HepG2 (cell line): ENCODE results near the gene NTM. TPM values are rescaled to one million over a fixed set of nuclear protein-coding genes. Genes with fewer than 3 reads are reported as not detected.
A peak's percentile ranks its signal among the peaks of the same experiment; 100 is the strongest.

Source experiments
- ATAC-seq: fragments of 200-7000 bp; cut with Tn5 transposase; 3 replicates; pipeline ENCODE4 v1.9.1; 2020; ENCODE audit warnings: mild to moderate bottlenecking, moderate library complexity
- BruUV-seq: library from RNA; stranded (reverse); fragments of 400-500 nt; replicated peaks from 2 replicates; lab custom pipeline; 2021; lab: Mats Ljungman, UMichigan
- CTCF ChIA-PET: fragments of 300-600 bp; formaldehyde crosslinking; extraction: SDS; loops from one replicate; lab custom pipeline; 2021; ENCODE audit warnings: low total read pairs, inconsistent platforms, low intra/inter-chr PET ratio; lab: Yijun Ruan, JAX
- POLR2A ChIA-PET: fragments of 350-600 bp; sonication (Branson Sonifier 250); formaldehyde crosslinking; loops from one replicate; lab custom pipeline; 2020; ENCODE audit warnings: antibody characterized with exemption, inconsistent platforms; lab: Yijun Ruan, JAX
- DNase-seq: peaks from one replicate; pipeline ENCODE4 v3.0.0-alpha.2; 2015; ENCODE audit warnings: low spot score
- FAIRE-seq: peaks from 3 replicates; lab custom pipeline; 2011; peaks lifted over from hg19 to GRCh38; lab: Jason Lieb, UNC
- H2AFZ ChIP-seq: one replicate; pipeline ENCODE4 v1.6.1; 2011; ENCODE audit warnings: low read length, inconsistent platforms
- H3K27ac ChIP-seq: fragments of 300-600 bp; 3 replicates; pipeline ENCODE4 v1.8.0; 2011; ENCODE audit warnings: mixed run types, mild to moderate bottlenecking, mixed read lengths, low read length, inconsistent platforms; ENCODE audit not compliant: insufficient read depth; ENCODE audit errors: extremely low read length
- H3K27me3 ChIP-seq, 2 experiments: fragments of 200-600 bp in 1 of 2; 2 replicates in 1 of 2; 3 replicates in 1 of 2; pipeline versions ENCODE4 v1.6.0 to v1.8.0; 2011; ENCODE audit warnings: low read length in 2 of 2, mild to moderate bottlenecking in 2 of 2, moderate library complexity in 2 of 2, inconsistent platforms in 1 of 2; ENCODE audit not compliant: insufficient read depth in 2 of 2, control insufficient read depth in 1 of 2
- H3K36me3 ChIP-seq, 2 experiments: fragments of 200-600 bp in 1 of 2; replicated peaks in 1 of 2; 2 replicates in 1 of 2; 3 replicates in 1 of 2; pipeline versions ENCODE4 v1.5.1 to v1.8.0; 2011; ENCODE audit warnings: low read length in 2 of 2, inconsistent platforms in 1 of 2; ENCODE audit not compliant: insufficient read depth in 2 of 2, control insufficient read depth in 1 of 2
- H3K4me1 ChIP-seq: 2 replicates; pipeline ENCODE4 v1.5.1; 2012; ENCODE audit warnings: low read length, inconsistent platforms; ENCODE audit not compliant: insufficient read depth
- H3K4me2 ChIP-seq: 2 replicates; pipeline ENCODE4 v1.6.0; 2011; ENCODE audit warnings: low read depth, low read length, inconsistent platforms
- H3K4me3 ChIP-seq, 3 experiments: fragments of 200-600 bp in 1 of 3; sonication (generic), shearing (Covaris generic) in 1 of 3; replicated peaks in 1 of 3; 2 replicates each; pipeline ENCODE4 v1.5.1; 2011 to 2016; ENCODE audit warnings: low read length in 3 of 3, inconsistent platforms in 2 of 3, low read depth in 2 of 3, mild to moderate bottlenecking in 2 of 3, control low read depth in 1 of 3, mixed read lengths in 1 of 3; ENCODE audit not compliant: insufficient read depth in 1 of 3
- H3K79me2 ChIP-seq: one replicate; pipeline ENCODE4 v1.6.1; 2011; ENCODE audit warnings: low read length, inconsistent platforms; ENCODE audit not compliant: insufficient read depth
- H3K9ac ChIP-seq: 2 replicates; pipeline ENCODE4 v1.6.0; 2011; ENCODE audit warnings: mild to moderate bottlenecking, low read depth, low read length, inconsistent platforms; ENCODE audit not compliant: insufficient read depth
- H3K9me3 ChIP-seq: 2 replicates; pipeline ENCODE4 v1.5.1; 2012; ENCODE audit warnings: mild to moderate bottlenecking, low read length
- H4K20me1 ChIP-seq: 2 replicates; pipeline ENCODE4 v1.6.0; 2011; ENCODE audit warnings: inconsistent platforms, mild to moderate bottlenecking, low read length, moderate library complexity; ENCODE audit not compliant: insufficient read depth
- CTCF ChIP-seq: sonication (generic); formaldehyde crosslinking; IDR thresholded peaks from 2 replicates; pipeline ENCODE4 v1.5.0; 2020; ENCODE audit warnings: mild to moderate bottlenecking, missing genetic modification reagents, moderate library complexity
- DDIT3 ChIP-seq: sonication (generic); formaldehyde crosslinking; IDR thresholded peaks from 2 replicates; pipeline ENCODE4 v1.4.0; 2020; ENCODE audit warnings: mild to moderate bottlenecking, missing genetic modification reagents
- GLI4 ChIP-seq: sonication (generic); formaldehyde crosslinking; IDR thresholded peaks from 2 replicates; pipeline ENCODE4 v1.5.1; 2020; ENCODE audit warnings: missing genetic modification reagents, mild to moderate bottlenecking, moderate library complexity, borderline replicate concordance
- HNRNPUL1 ChIP-seq: fragments of 200-400 bp; formaldehyde crosslinking; IDR thresholded peaks from 2 replicates; pipeline ENCODE4 v1.6.1; 2017; ENCODE audit warnings: low read depth, mild to moderate bottlenecking, low read length, moderate library complexity
- SMC3 ChIP-seq: IDR thresholded peaks from 2 replicates; pipeline ENCODE4 v1.6.1; 2011; ENCODE audit warnings: low read length, improper control_type of control experiment
- SOX13 ChIP-seq, 3 experiments: fragments of 450-650 bp in 1 of 3; sonication (generic) in 1 of 3; formaldehyde crosslinking in 1 of 3; IDR thresholded peaks in 2 of 3; conservative IDR thresholded peaks in 1 of 3; 2 replicates each; pipeline versions ENCODE4 v1.5.0 to v1.6.1; 2016 to 2020; ENCODE audit warnings: antibody characterized with exemption in 1 of 3, mild to moderate bottlenecking in 1 of 3, missing compliant biosample characterization in 1 of 3, missing genetic modification reagents in 1 of 3, moderate library complexity in 1 of 3
- STAG1 ChIP-seq: sonication (generic); formaldehyde crosslinking; IDR thresholded peaks from 2 replicates; pipeline ENCODE4 v1.4.0; 2020; ENCODE audit warnings: missing genetic modification reagents
- ZGPAT ChIP-seq: IDR thresholded peaks from 2 replicates; pipeline ENCODE4 v1.6.1; 2016; ENCODE audit warnings: mild to moderate bottlenecking
- ZNF572 ChIP-seq: sonication (generic); formaldehyde crosslinking; IDR thresholded peaks from 2 replicates; pipeline ENCODE4 v1.5.1; 2020; ENCODE audit warnings: mild to moderate bottlenecking, missing genetic modification reagents
- ZNF687 ChIP-seq: sonication (generic); formaldehyde crosslinking; IDR thresholded peaks from 2 replicates; pipeline ENCODE4 v1.5.1; 2020; ENCODE audit warnings: mild to moderate bottlenecking, missing genetic modification reagents, moderate library complexity
- WGBS: methylation state at CpG from one replicate; pipeline ENCODE4 v1.1.6; 2017; ENCODE audit warnings: low lambda C conversion rate; 5-methylcytosine and 5-hydroxymethylcytosine counted together
- in situ Hi-C: cut with HindIII; loops from 2 replicates; pipeline ENCODE4 v1.10.0; 2017; ENCODE audit warnings: low pct_unique_long_range_greater_than_20kb; ENCODE audit not compliant: extremely low pct_ligation_motif_present
- intact Hi-C: fragments of 100-400 bp; cut with micrococcal nuclease; formaldehyde crosslinking; loops from one replicate; pipeline ENCODE4 v1.10.0; 2022; ENCODE audit not compliant: unreplicated experiment
- polyA plus RNA-seq, 8 experiments: library from polyadenylated mRNA; depleted of rRNA in 3 of 8; stranded (reverse) in 7 of 8; unstranded in 1 of 8; fragments of >200 nt; fragmentation: Illumina TruSeq in 4 of 8; extraction: Trizol in 4 of 8; gene quantifications; 2 replicates each; pipeline versions ENCODE4 v1.2.1 to v1.2.3, GENCODE V29; 2011 to 2016; ENCODE audit warnings: low read depth in 4 of 8, missing spikeins in 1 of 8, mixed read lengths in 1 of 8; ENCODE audit not compliant: insufficient read depth in 1 of 8
- total RNA-seq, 5 experiments: library from RNA; depleted of rRNA; stranded (reverse); fragments of >200 nt; fragmentation: Illumina TruSeq; extraction: Trizol; gene quantifications; 2 replicates each; pipeline ENCODE4 v1.2.3, GENCODE V29; 2016; ENCODE audit warnings: low read depth in 1 of 5

Gene NTM
- total and polyA plus RNA-seq, 2 of the 13 experiments (the other 11 are each of a cell fraction or from before 2014, with no cell fraction given), result not detected

- POLR2A ChIA-PET, result no interaction called here
- no peak overlapping the region for H2AFZ ChIP-seq
- H4K20me1 ChIP-seq, result no peaks in the 10 kb centered on the region
- peak; percentile 77 for ATAC-seq
- intact Hi-C loops (loop anchor here (5.0 kb wide), 1 partner anchor 948 kb away; no protein-coding TSS in a partner anchor), in situ Hi-C loops (loop anchor here (25.0 kb wide), 1 partner anchor 948 kb away; no protein-coding TSS in a partner anchor)
- TF ChIP-seq CTCF (CRISPR knock-in tag) (peak; percentile 55), SMC3 (peak; percentile 45; the same call in 1 of the 2 replicates), ZGPAT (no peak), STAG1 (peak; percentile 39)
- no peak overlapping the region for H3K4me3 ChIP-seq
- no peaks in the 10 kb centered on the region for H3K4me1 ChIP-seq
- no peaks in the 10 kb centered on the region for H3K27me3 ChIP-seq
- CTCF ChIA-PET, result no interaction called here
- WGBS, result 0% methylated on average over 1 of the region's 3 CpGs
- H3K4me2 ChIP-seq, result no peak overlapping the region
- H3K9ac ChIP-seq, result no peak overlapping the region
- FAIRE-seq, result no peak
- DNase-seq, result no peak
- H3K36me3 ChIP-seq, result no peaks in the 10 kb centered on the region
- no peak overlapping the region for H3K27ac ChIP-seq
- BruUV-seq, result no TSS peak
- no peaks in the 10 kb centered on the region for H3K9me3 ChIP-seq
- H3K79me2 ChIP-seq, result no peaks in the 10 kb centered on the region
Measured at GRCh38 chr11:132114185-132114584, 743.8 kb downstream of the NTM start.

GRCh38 chr11:132114743-132115142 lies 744.3 kb downstream of the NTM start:
- in situ Hi-C loops, result loop anchor here (25.0 kb wide), 1 partner anchor 948 kb away; no protein-coding TSS in a partner anchor
- 2% methylated on average over 3 of the region's 3 CpGs for WGBS
- Histone ChIP-seq H3K4me2 (no peak overlapping the region), H2AFZ (no peak overlapping the region), H3K27ac (no peak overlapping the region), H3K9me3 (no peaks in the 10 kb centered on the region), H3K36me3 (no peaks in the 10 kb centered on the region), H3K4me1 (no peaks in the 10 kb centered on the region), H3K79me2 (no peaks in the 10 kb centered on the region), H3K9ac (no peak overlapping the region), H3K27me3 (no peaks in the 10 kb centered on the region), H4K20me1 (no peaks in the 10 kb centered on the region), H3K4me3 (no peak overlapping the region)
- no peak for ATAC-seq
- intact Hi-C loops, result loop anchor here (5.0 kb wide), 1 partner anchor 948 kb away; no protein-coding TSS in a partner anchor
- no peak for DNase-seq
- no TSS peak for BruUV-seq
- ChIA-PET POLR2A (no interaction called here), CTCF (no interaction called here)
- FAIRE-seq, result no peak
- TF ChIP-seq ZNF687 (CRISPR knock-in tag) (no peak), ZNF572 (CRISPR knock-in tag) (no peak), DDIT3 (CRISPR knock-in tag) (no peak), GLI4 (CRISPR knock-in tag) (no peak), HNRNPUL1 (no peak), SOX13 (IDR thresholded peaks at IDR 0.05) (no peak), SOX13 (CRISPR knock-in tag; conservative IDR thresholded peaks at IDR 0.05 in 1 of 2, IDR thresholded peaks at IDR 0.05 in 1 of 2) (no peak)
